Hepatocyte (in vitro differentiated cells): ENCODE data around the gene RAB39B.

ENCODE experiments used
- EZH2 ChIP-seq: fragments of 200-600 bp; sonication (generic); IDR thresholded peaks from 2 replicates; pipeline ENCODE4 v1.6.1; 2016; ENCODE audit warnings: antibody characterized with exemption, mild to moderate bottlenecking, borderline replicate concordance
- EZH2phosphoT487 ChIP-seq: fragments of 200-600 bp; sonication (generic); IDR thresholded peaks from one replicate; pipeline ENCODE4 v1.6.1; 2018; ENCODE audit warnings: antibody characterized with exemption, mild to moderate bottlenecking, low read depth, moderate library complexity; ENCODE audit not compliant: unreplicated experiment, severe bottlenecking
- TF ChIP-seq, protein P1 (sequence below): fragments of 200-600 bp; sonication (generic); IDR thresholded peaks from 2 replicates; pipeline ENCODE4 v1.5.1; 2016; ENCODE audit warnings: antibody characterized with exemption, mild to moderate bottlenecking; ENCODE audit not compliant: poor library complexity

- TF ChIP-seq EZH2 (no peak), EZH2phosphoT487 (no peak)
- TF ChIP-seq, protein P1, sequence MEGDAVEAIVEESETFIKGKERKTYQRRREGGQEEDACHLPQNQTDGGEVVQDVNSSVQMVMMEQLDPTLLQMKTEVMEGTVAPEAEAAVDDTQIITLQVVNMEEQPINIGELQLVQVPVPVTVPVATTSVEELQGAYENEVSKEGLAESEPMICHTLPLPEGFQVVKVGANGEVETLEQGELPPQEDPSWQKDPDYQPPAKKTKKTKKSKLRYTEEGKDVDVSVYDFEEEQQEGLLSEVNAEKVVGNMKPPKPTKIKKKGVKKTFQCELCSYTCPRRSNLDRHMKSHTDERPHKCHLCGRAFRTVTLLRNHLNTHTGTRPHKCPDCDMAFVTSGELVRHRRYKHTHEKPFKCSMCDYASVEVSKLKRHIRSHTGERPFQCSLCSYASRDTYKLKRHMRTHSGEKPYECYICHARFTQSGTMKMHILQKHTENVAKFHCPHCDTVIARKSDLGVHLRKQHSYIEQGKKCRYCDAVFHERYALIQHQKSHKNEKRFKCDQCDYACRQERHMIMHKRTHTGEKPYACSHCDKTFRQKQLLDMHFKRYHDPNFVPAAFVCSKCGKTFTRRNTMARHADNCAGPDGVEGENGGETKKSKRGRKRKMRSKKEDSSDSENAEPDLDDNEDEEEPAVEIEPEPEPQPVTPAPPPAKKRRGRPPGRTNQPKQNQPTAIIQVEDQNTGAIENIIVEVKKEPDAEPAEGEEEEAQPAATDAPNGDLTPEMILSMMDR = no peak
These were observed 33.1 kb downstream of the RAB39B start for GRCh38 chrX:155231163-155231562.
